ENCODE measurements around the gene ZNF697.

GRCh38 chr1:119686661-119687060 lies 38.6 kb upstream of the ZNF697 start:
- no peak for TF ChIP-seq CTCF (IDR thresholded peaks at IDR 0.05)
- TF ChIP-seq POLR2A (IDR thresholded peaks at IDR 0.05) = no peak

Data from esophagus squamous epithelium (tissue), 4 donors.